ENCODE results near the gene PHEX. TPM values are rescaled to one million over a fixed set of nuclear protein-coding genes. Genes with fewer than 3 reads are reported as not detected.

PHEX gene
- total RNA-seq, 2 experiments from 2014 or later = 3.0 to 3.7 TPM

GRCh38 chrX:22193851-22194659 lies 161.9 kb downstream of the PHEX start:
- ATAC-seq = no peak
- peaks cover 3% of the 10 kb centered on the region for H3K36me3 Mint-ChIP-seq (ENCODE audit: low read depth)
- no peak overlapping the region for H3K27ac Mint-ChIP-seq
- no peaks in the 10 kb centered on the region for H3K9me3 Mint-ChIP-seq (ENCODE audit: low read depth)
- intact Hi-C loops (cut with DNase I, micrococcal nuclease) = loop anchor here (2.0 to 10.0 kb wide), 4 partner anchors 57 to 1711 kb away; partner anchors contain the start of genes APOO (in 1 of the 2), CXorf58 (in 1 of the 2) and MBTPS2 (in 1 of the 2)
- H3K27me3 Mint-ChIP-seq = peaks cover 3% of the 10 kb centered on the region
- ChIA-PET CTCF (interaction anchor here (0.8 to 0.9 kb wide), 4 partner anchors 58 to 209 kb away, joined by 3 to 6 read pairs (median 4); no protein-coding TSS in a partner anchor), POLR2A (no interaction called here)
- H3K4me3 Mint-ChIP-seq = no peak overlapping the region
- no peak for DNase-seq
- H3K4me1 Mint-ChIP-seq = peaks cover 8% of the 10 kb centered on the region

DNA sequence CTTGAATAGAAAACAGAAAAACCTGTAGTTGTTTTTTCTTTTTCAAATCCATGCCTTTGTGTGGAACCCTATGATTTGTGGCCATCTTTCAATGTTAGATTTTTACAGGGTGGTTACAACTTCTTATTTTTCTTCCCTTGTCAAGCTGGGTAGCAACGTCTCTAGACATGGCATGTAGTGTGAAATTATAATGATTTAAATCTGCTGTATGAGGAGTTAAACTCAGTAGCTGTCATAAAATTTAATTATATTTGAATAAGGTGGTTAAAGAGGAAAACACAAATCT lies 162.5 kb downstream of the PHEX start:
- peaks cover 3% of the 10 kb centered on the region for H3K36me3 Mint-ChIP-seq (ENCODE audit: low read depth)
- intact Hi-C loops (cut with DNase I, micrococcal nuclease) = loop anchor here (5.0 to 10.0 kb wide), 3 partner anchors 112 to 1710 kb away; partner anchors contain the start of genes APOO (in 1 of the 2), CXorf58 (in 1 of the 2) and MBTPS2 (in 1 of the 2)
- ChIA-PET POLR2A (no interaction called here), CTCF (interaction anchor here (0.9 kb wide), 2 partner anchors 58 to 209 kb away, joined by 4 to 6 read pairs; no protein-coding TSS in a partner anchor)
- DNase-seq (no peak), ATAC-seq (no peak)
- no peak overlapping the region for H3K27ac Mint-ChIP-seq
- H3K4me1 Mint-ChIP-seq = peaks cover 8% of the 10 kb centered on the region
- H3K9me3 Mint-ChIP-seq (ENCODE audit: low read depth) = no peaks in the 10 kb centered on the region
- no peak overlapping the region for H3K4me3 Mint-ChIP-seq
- H3K27me3 Mint-ChIP-seq = peaks cover 3% of the 10 kb centered on the region

DNA sequence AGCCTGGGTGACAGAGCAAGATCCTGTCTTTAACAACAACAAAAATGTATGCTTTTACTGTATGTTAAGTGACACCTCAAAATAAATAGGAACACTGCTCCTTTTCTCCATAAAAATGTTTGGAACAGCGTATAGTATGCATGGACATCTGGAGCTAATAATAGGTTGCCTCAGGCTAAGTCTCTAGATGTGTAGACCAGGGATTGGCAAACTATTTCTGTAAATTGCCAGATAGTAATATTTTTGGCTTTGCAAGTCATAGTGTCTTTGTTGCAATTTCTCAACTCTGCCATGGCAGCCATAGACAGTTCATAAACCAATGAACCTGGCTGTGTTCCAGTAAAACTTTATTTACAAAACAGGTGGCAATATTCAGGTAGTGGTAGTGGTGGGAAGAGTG lies 164.0 kb downstream of the PHEX start:
- ChIA-PET CTCF (no interaction called here), POLR2A (no interaction called here)
- ATAC-seq (no peak), DNase-seq (no peak)
- intact Hi-C loops (cut with DNase I, micrococcal nuclease) = loop anchor here in 1 of 2 experiments (10.0 kb wide), 2 partner anchors 361 to 1709 kb away; partner anchors contain the start of genes APOO, CXorf58 and MBTPS2
- peaks cover 3% of the 10 kb centered on the region for H3K27me3 Mint-ChIP-seq
- no peak overlapping the region for H3K27ac Mint-ChIP-seq
- no peak overlapping the region for H3K4me3 Mint-ChIP-seq
- peaks cover 8% of the 10 kb centered on the region for H3K4me1 Mint-ChIP-seq
- H3K9me3 Mint-ChIP-seq (ENCODE audit: low read depth) = no peaks in the 10 kb centered on the region
- peaks cover 3% of the 10 kb centered on the region for H3K36me3 Mint-ChIP-seq (ENCODE audit: low read depth)

- Mint-ChIP-seq H3K9me3 (ENCODE audit: low read depth) (no peaks in the 10 kb centered on the region), H3K27ac (no peak overlapping the region), H3K4me1 (no peaks in the 10 kb centered on the region), H3K27me3 (peaks cover 3% of the 10 kb centered on the region), H3K4me3 (no peak overlapping the region), H3K36me3 (ENCODE audit: low read depth) (no peaks in the 10 kb centered on the region)
- ChIA-PET POLR2A (no interaction called here), CTCF (no interaction called here)
- no peak for ATAC-seq
- no peak for DNase-seq
- intact Hi-C loops (cut with DNase I, micrococcal nuclease) = no loop called here
Observed at GRCh38 chrX:22202251-22202650, 170.1 kb downstream of the PHEX start.

DNA sequence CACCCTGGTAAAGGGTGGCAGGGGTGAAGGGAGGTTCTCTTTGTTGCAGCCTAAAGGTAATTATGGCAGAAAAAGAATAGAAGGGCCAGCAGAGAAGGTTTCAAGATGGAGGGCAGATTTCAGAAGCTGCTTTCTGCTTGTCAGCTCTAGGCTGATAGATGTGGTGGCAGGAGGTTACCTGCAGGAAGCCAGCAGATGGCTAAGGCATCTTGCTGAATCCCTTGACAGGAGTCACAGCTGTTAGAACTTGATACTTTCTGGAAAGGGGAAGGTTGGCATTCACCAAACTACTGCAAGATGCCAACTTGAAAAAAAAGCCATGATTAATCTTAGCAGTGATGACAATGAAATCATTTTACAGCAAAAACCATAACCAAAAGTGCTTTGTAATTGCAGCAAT lies 171.1 kb downstream of the PHEX start:
- ATAC-seq (no peak), DNase-seq (no peak)
- no peaks in the 10 kb centered on the region for H3K4me1 Mint-ChIP-seq
- intact Hi-C loops (cut with DNase I, micrococcal nuclease) = no loop called here
- H3K9me3 Mint-ChIP-seq (ENCODE audit: low read depth) = no peaks in the 10 kb centered on the region
- no peaks in the 10 kb centered on the region for H3K36me3 Mint-ChIP-seq (ENCODE audit: low read depth)
- H3K4me3 Mint-ChIP-seq = no peak overlapping the region
- ChIA-PET CTCF (no interaction called here), POLR2A (no interaction called here)
- no peak overlapping the region for H3K27ac Mint-ChIP-seq
- H3K27me3 Mint-ChIP-seq = peaks cover 3% of the 10 kb centered on the region

GRCh38 chrX:22206781-22207180 lies 174.7 kb downstream of the PHEX start:
- DNase-seq (no peak), ATAC-seq (no peak)
- H3K4me3 Mint-ChIP-seq = no peak overlapping the region
- no peaks in the 10 kb centered on the region for H3K9me3 Mint-ChIP-seq (ENCODE audit: low read depth)
- no peaks in the 10 kb centered on the region for H3K36me3 Mint-ChIP-seq (ENCODE audit: low read depth)
- no peak overlapping the region for H3K27ac Mint-ChIP-seq
- CTCF ChIA-PET = interaction anchor here (0.6 to 1.1 kb wide), 4 partner anchors 26 to 766 kb away, joined by 3 read pairs; no protein-coding TSS in a partner anchor
- POLR2A ChIA-PET = no interaction called here
- intact Hi-C loops (cut with DNase I, micrococcal nuclease) = no loop called here
- peaks cover 2% of the 10 kb centered on the region for H3K27me3 Mint-ChIP-seq
- H3K4me1 Mint-ChIP-seq = no peaks in the 10 kb centered on the region

DNA sequence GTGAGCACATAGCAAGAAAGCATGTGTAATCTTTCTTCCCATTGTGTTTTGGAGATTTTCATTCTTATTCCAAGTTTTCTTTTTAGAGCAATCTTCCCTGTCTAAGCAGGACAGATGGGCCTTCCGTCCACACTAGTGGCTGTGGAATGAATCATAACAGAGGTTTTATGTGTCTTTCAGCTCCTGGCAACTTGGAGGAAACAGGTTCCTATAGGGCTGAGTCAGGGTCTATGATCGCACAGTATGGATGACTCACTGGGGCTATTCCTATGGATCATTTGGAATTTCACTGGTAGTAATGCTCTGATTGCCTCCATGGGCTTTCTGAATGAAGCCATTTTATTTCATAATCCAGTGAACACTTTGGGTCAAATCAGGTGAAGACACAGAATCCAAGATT lies 188.8 kb downstream of the PHEX start:
- intact Hi-C loops (cut with DNase I, micrococcal nuclease) = no loop called here
- POLR2A ChIA-PET = no interaction called here
- no peak for DNase-seq
- Mint-ChIP-seq H3K27ac (no peak overlapping the region), H3K27me3 (no peaks in the 10 kb centered on the region), H3K36me3 (ENCODE audit: low read depth) (no peaks in the 10 kb centered on the region), H3K4me1 (no peaks in the 10 kb centered on the region), H3K4me3 (no peak overlapping the region), H3K9me3 (ENCODE audit: low read depth) (no peaks in the 10 kb centered on the region)
- CTCF ChIA-PET = no interaction called here
- no peak for ATAC-seq

GRCh38 chrX:22234380-22234779 lies 202.3 kb downstream of the PHEX start:
- Mint-ChIP-seq H3K27me3 (peaks cover 2% of the 10 kb centered on the region), H3K36me3 (ENCODE audit: low read depth) (no peaks in the 10 kb centered on the region), H3K4me1 (no peaks in the 10 kb centered on the region), H3K4me3 (no peak overlapping the region), H3K9me3 (ENCODE audit: low read depth) (no peaks in the 10 kb centered on the region), H3K27ac (no peak overlapping the region)
- ChIA-PET POLR2A (no interaction called here), CTCF (no interaction called here)
- DNase-seq (no peak), ATAC-seq (no peak)
- intact Hi-C loops (cut with DNase I, micrococcal nuclease) = no loop called here

DNA sequence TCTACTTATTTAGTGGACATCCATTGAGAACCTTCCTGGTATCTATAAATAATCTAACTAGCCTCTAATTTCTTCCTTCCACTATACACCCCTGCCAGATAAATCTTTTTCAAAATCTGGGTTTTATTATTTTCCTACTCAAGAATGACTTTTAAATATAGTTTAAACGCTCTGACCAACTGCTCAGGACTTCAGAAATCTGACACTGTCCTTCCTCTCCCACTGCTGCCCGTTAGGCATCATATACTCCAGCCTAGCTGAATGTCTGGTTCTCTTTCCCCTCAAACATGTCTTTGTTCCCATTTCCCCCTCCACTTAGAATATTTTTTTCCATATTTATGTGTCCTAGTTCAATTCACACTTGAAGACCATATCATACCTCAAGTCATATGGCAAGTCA lies 205.4 kb downstream of the PHEX start:
- ATAC-seq = no peak
- DNase-seq = no peak
- ChIA-PET CTCF (no interaction called here), POLR2A (no interaction called here)
- Mint-ChIP-seq H3K4me3 (no peak overlapping the region), H3K9me3 (ENCODE audit: low read depth) (no peaks in the 10 kb centered on the region), H3K4me1 (no peaks in the 10 kb centered on the region), H3K36me3 (ENCODE audit: low read depth) (no peaks in the 10 kb centered on the region), H3K27ac (no peak overlapping the region), H3K27me3 (peaks cover 2% of the 10 kb centered on the region)
- intact Hi-C loops (cut with DNase I, micrococcal nuclease) = no loop called here

GRCh38 chrX:22246620-22247019 lies 214.5 kb downstream of the PHEX start:
- ChIA-PET CTCF (no interaction called here), POLR2A (no interaction called here)
- no peak for DNase-seq
- Mint-ChIP-seq H3K4me1 (no peaks in the 10 kb centered on the region), H3K27me3 (no peaks in the 10 kb centered on the region), H3K36me3 (ENCODE audit: low read depth) (no peaks in the 10 kb centered on the region), H3K4me3 (no peak overlapping the region), H3K9me3 (ENCODE audit: low read depth) (no peaks in the 10 kb centered on the region), H3K27ac (no peak overlapping the region)
- intact Hi-C loops (cut with DNase I, micrococcal nuclease) = no loop called here
- ATAC-seq = no peak

GRCh38 chrX:22247169-22247568 lies 215.0 kb downstream of the PHEX start:
- CTCF ChIA-PET = interaction anchor here (0.5 kb wide), 1 partner anchor 545 kb away, joined by 3 read pairs; no protein-coding TSS in a partner anchor
- no peaks in the 10 kb centered on the region for H3K27me3 Mint-ChIP-seq
- H3K9me3 Mint-ChIP-seq (ENCODE audit: low read depth) = no peaks in the 10 kb centered on the region
- H3K27ac Mint-ChIP-seq = no peak overlapping the region
- intact Hi-C loops (cut with DNase I, micrococcal nuclease) = no loop called here
- ATAC-seq (no peak), DNase-seq (no peak)
- POLR2A ChIA-PET = no interaction called here
- H3K4me3 Mint-ChIP-seq = no peak overlapping the region
- H3K36me3 Mint-ChIP-seq (ENCODE audit: low read depth) = no peaks in the 10 kb centered on the region
- H3K4me1 Mint-ChIP-seq = no peaks in the 10 kb centered on the region

- Mint-ChIP-seq H3K36me3 (ENCODE audit: low read depth) (no peaks in the 10 kb centered on the region), H3K4me3 (no peak overlapping the region), H3K27ac (no peak overlapping the region), H3K9me3 (ENCODE audit: low read depth) (no peaks in the 10 kb centered on the region), H3K27me3 (no peaks in the 10 kb centered on the region), H3K4me1 (no peaks in the 10 kb centered on the region)
- DNase-seq (no peak), ATAC-seq (no peak)
- CTCF ChIA-PET = no interaction called here
- POLR2A ChIA-PET = no interaction called here
- intact Hi-C loops (cut with DNase I, micrococcal nuclease) = no loop called here
Observed at GRCh38 chrX:22248401-22248800, 216.3 kb downstream of the PHEX start.

Data from activated CD4-positive, alpha-beta T cell treated with anti-CD3 and anti-CD28 coated beads for 36 hours (primary cell).